Activated T-helper 17 cell treated with anti-CD3 and anti-CD28 coated beads, Interleukin-2, amount 50 U/mL, for 72 hours (primary cell): Measurements from ENCODE around the gene UACA. TPM values are rescaled to one million over a fixed set of nuclear protein-coding genes. Genes with fewer than 3 reads are reported as not detected.

Source experiments
- ATAC-seq: fragments of 150-1000 bp; cut with Tn5 transposase; replicated peaks from 2 replicates; pipeline ENCODE4 v1.10.0; 2021; ENCODE audit warnings: mild to moderate bottlenecking, moderate library complexity
- H3K27ac Mint-ChIP-seq: one replicate; pipeline ENCODE4 v1.8.0; 2022; ENCODE audit warnings: mixed read lengths
- H3K27me3 Mint-ChIP-seq: one replicate; pipeline ENCODE4 v1.8.0; 2022; ENCODE audit warnings: mixed read lengths
- H3K36me3 Mint-ChIP-seq: one replicate; pipeline ENCODE4 v1.8.0; 2022; ENCODE audit warnings: low read depth, mild to moderate bottlenecking, mixed read lengths
- H3K4me1 Mint-ChIP-seq: one replicate; pipeline ENCODE4 v1.8.0; 2022; ENCODE audit warnings: mixed read lengths
- H3K4me3 Mint-ChIP-seq: one replicate; pipeline ENCODE4 v1.8.0; 2022; ENCODE audit warnings: mild to moderate bottlenecking, mixed read lengths
- H3K9me3 Mint-ChIP-seq: one replicate; pipeline ENCODE4 v1.8.0; 2022; ENCODE audit warnings: mixed read lengths
- total RNA-seq, 2 donors: library from RNA; stranded (reverse); gene quantifications; one replicate each; pipeline ENCODE4 v1.2.3, GENCODE V29; 2022

Gene UACA
- total RNA-seq, 2 donors from 2014 or later = 2.0 to 3.4 TPM

DNA sequence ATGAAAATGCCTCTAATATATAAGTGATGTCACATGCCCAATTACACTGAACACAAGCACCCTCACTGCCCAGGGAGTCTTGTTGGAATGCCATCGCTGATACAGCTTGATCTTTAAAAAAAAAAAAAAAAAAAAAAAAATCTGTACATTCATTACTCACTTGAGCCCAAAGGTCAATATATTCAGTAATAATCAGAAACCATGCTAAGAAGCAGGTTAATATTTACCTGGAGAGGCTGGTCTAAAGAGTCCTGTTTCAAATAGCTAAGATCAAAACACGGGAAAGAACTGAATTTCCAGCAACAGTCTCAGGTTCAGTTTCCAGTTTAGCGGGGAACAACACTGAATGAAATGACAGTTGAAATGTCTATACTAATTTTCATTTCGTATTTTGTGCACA, 109.9 kb downstream of the UACA start:
- H3K4me1 Mint-ChIP-seq = no peaks in the 10 kb centered on the region
- ATAC-seq = no peak
- H3K9me3 Mint-ChIP-seq = no peaks in the 10 kb centered on the region
- peaks cover 7% of the 10 kb centered on the region for H3K27me3 Mint-ChIP-seq
- H3K27ac Mint-ChIP-seq = no peak overlapping the region
- H3K4me3 Mint-ChIP-seq = no peak overlapping the region
- no peaks in the 10 kb centered on the region for H3K36me3 Mint-ChIP-seq

DNA sequence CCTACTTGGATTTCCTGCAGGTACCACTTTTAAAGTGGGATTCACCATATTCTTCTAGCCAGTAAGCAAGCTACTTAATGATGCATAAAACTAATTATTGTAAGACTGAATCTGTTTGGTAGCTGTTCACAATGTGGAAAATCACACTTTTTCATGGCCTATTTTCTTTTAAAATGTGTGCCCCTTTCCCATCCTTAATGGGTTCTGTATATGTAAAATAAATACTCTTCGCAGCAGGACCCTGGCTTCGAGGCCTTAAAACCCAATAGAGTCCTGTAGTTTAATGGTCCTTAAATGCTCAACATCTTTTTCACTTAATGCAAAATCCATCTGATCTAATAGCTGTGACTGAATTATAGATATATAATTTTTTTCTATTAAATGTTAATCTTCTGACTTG, 111.0 kb downstream of the UACA start:
- H3K27me3 Mint-ChIP-seq = peaks cover 7% of the 10 kb centered on the region
- no peaks in the 10 kb centered on the region for H3K36me3 Mint-ChIP-seq
- no peak overlapping the region for H3K27ac Mint-ChIP-seq
- H3K4me1 Mint-ChIP-seq = no peaks in the 10 kb centered on the region
- no peak for ATAC-seq
- H3K4me3 Mint-ChIP-seq = no peak overlapping the region
- H3K9me3 Mint-ChIP-seq = no peaks in the 10 kb centered on the region

DNA sequence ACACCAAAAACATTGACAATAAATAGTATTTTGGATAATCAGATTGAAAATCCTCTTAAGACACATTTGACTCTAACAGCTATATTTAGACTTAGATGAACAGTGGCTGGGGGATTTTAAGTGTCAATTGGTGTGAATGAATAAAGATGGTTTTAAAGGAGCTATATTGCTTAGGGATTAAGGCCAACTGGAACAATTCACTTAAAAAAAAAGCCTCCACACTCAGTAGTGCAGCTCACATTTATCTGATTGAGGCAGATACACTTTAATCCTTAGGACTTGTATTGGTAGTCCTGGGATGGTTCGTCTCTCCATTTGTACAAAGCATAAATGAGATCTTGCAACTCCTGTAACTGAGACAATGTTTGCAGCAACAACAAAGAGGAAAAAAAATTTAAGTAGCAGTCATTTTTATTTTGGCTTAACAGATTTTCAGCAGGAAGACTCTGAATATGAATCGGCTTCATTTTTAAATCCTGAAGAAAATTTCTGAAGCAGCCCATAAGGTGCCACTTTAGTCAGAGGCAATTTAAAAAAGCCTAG, 112.0 kb downstream of the UACA start:
- H3K36me3 Mint-ChIP-seq = no peaks in the 10 kb centered on the region
- H3K4me1 Mint-ChIP-seq = no peaks in the 10 kb centered on the region
- no peak for ATAC-seq
- peaks cover 7% of the 10 kb centered on the region for H3K27me3 Mint-ChIP-seq
- no peaks in the 10 kb centered on the region for H3K9me3 Mint-ChIP-seq
- H3K27ac Mint-ChIP-seq = no peak overlapping the region
- H3K4me3 Mint-ChIP-seq = no peak overlapping the region

DNA sequence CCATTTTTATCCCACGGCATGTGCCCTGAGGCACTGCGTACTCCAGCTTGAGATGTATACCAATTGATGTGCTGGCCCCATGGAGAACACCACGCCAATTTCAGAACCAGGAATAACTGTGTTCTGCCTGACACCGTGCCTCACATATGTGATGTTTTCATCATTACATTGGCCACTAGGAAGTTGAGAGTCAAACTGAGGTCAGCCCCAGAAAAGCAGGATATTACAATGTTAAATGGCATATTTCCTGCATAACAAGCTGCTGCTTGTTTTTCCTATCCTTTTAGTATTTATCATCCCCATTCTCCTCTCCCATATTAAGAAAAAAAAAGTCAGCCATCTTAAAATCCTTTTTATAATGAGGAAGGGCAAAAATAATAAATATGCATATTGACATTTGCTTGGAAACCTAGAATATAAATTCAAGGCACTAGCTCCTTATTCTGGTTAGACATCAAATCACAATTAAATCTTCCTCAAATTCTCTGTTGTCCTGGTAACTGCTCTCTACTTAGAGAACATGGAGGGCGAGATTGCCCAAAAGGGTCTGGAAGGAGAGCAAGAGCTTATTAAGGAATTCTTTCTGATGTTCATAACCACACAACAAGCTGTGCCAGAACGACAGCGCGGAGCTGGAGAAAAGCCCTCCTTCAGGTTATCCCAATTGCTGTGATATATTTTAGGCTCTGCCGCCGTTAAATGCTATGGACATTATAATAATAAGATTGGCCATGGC, 112.6 kb downstream of the UACA start:
- Mint-ChIP-seq H3K36me3 (no peaks in the 10 kb centered on the region), H3K4me3 (no peak overlapping the region), H3K4me1 (no peaks in the 10 kb centered on the region), H3K27ac (no peak overlapping the region), H3K9me3 (no peaks in the 10 kb centered on the region), H3K27me3 (peaks cover 9% of the 10 kb centered on the region)
- ATAC-seq = no peak

DNA sequence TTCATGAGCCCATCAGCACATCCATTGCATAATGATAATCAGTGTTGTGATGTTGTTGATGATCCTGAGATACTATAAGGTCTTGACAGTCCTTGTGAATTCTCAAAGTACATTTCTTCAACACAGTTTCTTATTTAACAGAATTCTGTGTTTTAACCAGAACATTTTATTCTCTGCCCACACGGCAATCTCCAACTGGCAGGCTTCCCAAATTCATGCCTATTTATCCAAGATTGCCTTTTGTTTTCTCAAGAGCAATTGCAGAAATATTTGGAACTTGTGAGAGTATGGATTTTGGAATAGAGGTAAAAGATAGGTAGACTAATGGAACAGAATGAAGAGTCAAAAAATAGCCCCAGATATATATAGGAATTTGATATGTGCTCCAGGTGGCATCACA, 116.0 kb downstream of the UACA start:
- peaks cover 13% of the 10 kb centered on the region for H3K27me3 Mint-ChIP-seq
- H3K4me3 Mint-ChIP-seq = no peak overlapping the region
- no peak for ATAC-seq
- no peak overlapping the region for H3K27ac Mint-ChIP-seq
- H3K4me1 Mint-ChIP-seq = no peaks in the 10 kb centered on the region
- no peaks in the 10 kb centered on the region for H3K9me3 Mint-ChIP-seq
- H3K36me3 Mint-ChIP-seq = no peaks in the 10 kb centered on the region

DNA sequence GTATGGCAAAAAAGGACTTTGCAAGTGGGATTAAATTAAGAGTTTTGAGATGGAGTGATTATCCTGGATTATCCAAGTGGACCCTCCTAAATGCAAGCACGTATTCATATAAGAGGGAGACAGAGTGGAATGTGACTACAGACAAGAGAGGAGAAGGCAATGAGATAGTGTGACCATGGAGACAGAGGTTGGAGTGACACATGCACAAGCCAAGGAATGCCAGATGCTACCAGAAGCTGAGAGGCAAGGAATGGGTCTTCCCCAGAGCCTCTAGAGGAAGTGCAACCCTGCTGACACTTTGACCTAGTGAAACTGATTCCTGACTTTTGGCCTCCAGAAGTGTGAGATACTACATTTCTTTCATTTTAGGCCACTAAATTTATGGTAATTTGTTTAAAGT, 117.2 kb downstream of the UACA start:
- H3K4me3 Mint-ChIP-seq = no peak overlapping the region
- peaks cover 13% of the 10 kb centered on the region for H3K27me3 Mint-ChIP-seq
- no peaks in the 10 kb centered on the region for H3K36me3 Mint-ChIP-seq
- H3K4me1 Mint-ChIP-seq = no peaks in the 10 kb centered on the region
- no peak for ATAC-seq
- H3K9me3 Mint-ChIP-seq = no peaks in the 10 kb centered on the region
- no peak overlapping the region for H3K27ac Mint-ChIP-seq

DNA sequence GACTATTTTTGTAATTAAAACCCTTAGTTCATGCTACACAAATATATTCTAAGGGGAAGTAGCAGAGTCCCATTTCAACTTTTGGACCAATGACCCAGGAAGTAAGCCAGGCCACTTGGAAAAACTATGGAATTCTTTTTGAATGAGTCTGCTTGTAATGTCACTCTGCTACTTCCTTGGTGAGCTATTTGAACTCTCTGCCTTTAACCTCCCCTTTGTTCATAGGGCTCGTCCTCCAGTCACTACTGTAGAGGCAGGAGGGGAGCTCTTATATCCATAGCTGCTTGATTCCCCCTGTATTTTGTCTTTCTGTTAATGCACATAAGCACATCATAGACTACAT, 119.6 kb downstream of the UACA start:
- no peak for ATAC-seq
- Mint-ChIP-seq H3K4me1 (no peaks in the 10 kb centered on the region), H3K27ac (no peak overlapping the region), H3K4me3 (no peak overlapping the region), H3K9me3 (no peaks in the 10 kb centered on the region), H3K36me3 (no peaks in the 10 kb centered on the region), H3K27me3 (peaks cover 6% of the 10 kb centered on the region)

DNA sequence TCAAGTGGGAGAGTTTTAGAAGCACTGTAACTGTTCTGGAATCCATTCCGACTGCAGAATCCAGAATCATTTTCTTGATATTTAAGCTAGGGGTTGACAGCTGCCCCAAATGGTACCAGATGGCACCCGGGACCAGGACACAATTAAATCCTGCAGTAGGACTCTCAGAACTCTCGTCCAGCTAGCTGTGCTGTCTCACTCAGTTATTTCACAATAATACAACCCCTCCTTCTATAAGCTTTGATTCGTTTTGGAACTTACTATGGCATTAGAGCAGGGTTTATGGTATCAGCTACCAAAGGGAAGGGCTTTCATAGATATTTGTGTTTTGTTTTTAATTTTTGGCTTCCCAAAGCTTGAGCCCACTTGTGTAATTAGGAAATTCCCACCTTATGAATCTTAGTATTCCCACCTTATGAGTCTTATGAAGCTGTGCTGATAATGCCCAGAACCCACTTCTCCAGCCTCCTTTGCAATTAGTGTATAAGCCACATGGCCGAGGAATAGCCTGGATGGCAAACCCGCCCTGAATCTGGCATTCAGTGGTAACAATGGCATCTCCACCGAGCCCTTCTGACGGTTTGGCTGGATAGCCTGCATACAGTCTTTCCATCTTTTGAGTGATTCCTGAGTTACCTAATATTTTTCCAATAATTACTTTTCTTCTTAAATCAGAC, 120.1 kb downstream of the UACA start:
- Mint-ChIP-seq H3K4me1 (no peaks in the 10 kb centered on the region), H3K27me3 (peaks cover 6% of the 10 kb centered on the region), H3K27ac (no peak overlapping the region), H3K9me3 (no peaks in the 10 kb centered on the region), H3K36me3 (no peaks in the 10 kb centered on the region), H3K4me3 (no peak overlapping the region)
- ATAC-seq = no peak

DNA sequence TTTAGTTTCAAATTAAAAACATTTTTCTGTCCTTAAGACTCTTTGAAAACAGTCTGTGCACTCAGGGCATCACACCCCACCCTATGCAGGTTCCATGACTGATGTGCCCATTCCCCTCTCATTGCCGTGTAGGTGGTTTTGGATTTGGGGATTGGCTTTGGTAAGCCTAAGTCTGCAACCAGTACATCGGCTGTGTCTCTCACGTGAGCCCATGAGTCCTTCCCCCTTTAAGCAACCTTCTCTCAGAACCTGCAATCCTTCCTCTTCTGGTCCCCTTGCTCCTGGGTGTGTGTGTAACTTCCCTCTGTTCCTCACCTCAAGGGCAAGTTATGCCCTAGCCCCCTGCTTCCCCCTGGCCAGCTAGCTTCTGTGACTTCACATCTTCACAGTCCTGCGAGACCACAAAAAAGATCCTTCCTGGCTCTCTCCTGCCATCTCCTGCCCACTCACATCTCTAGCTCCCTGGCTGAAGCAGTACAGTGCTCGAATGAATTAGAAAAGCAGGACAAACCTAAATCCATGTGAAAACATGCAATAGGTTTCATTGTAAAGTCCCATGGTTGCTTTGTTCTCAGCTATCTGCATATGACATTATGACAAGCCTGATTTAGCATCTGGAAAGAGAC, 126.7 kb downstream of the UACA start:
- Mint-ChIP-seq H3K27me3 (peaks cover 29% of the 10 kb centered on the region), H3K27ac (no peak overlapping the region), H3K4me3 (no peak overlapping the region), H3K4me1 (no peaks in the 10 kb centered on the region), H3K36me3 (no peaks in the 10 kb centered on the region), H3K9me3 (no peaks in the 10 kb centered on the region)
- no peak for ATAC-seq

DNA sequence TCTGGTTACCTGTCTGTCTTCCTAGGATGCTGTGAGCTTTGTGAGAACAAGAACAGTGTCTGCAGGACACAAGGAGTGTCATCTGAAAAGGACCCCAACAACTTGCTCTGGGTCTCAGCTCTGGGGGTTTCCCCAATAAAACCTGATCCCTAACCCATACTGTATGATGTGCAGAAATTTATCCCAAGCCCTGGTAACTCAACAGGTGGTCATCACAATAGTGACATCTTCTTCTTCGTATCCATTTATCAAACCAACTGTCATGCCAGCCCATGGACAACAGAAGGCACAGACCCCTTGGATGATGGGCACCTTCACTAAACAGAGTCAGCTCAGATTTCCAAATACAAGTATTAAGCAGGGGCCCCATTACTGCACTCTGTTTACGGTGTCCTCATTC, 127.5 kb downstream of the UACA start:
- no peaks in the 10 kb centered on the region for H3K4me1 Mint-ChIP-seq
- ATAC-seq = no peak
- no peaks in the 10 kb centered on the region for H3K36me3 Mint-ChIP-seq
- no peaks in the 10 kb centered on the region for H3K9me3 Mint-ChIP-seq
- H3K27ac Mint-ChIP-seq = no peak overlapping the region
- H3K4me3 Mint-ChIP-seq = no peak overlapping the region
- peaks cover 29% of the 10 kb centered on the region for H3K27me3 Mint-ChIP-seq

DNA sequence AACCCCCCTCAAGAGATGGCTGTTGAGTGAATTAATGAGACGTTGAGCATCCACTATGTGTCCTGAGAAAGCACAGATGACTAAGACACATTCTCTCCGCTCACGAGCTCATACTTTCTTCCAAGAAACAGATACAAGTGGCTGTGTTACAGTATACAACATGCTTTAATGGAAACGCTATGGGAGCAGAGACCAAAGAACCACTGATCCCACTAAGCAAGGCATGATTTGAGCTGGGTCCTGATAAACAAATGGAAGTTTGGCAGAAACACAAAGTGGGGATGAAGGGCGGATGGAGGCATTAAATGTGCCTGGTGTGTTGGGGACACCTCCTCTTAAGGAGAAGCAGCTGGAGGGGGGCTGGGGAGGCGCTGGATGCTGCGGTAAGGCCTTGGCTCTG, 129.4 kb downstream of the UACA start:
- Mint-ChIP-seq H3K27ac (no peak overlapping the region), H3K4me3 (no peak overlapping the region), H3K4me1 (no peaks in the 10 kb centered on the region), H3K36me3 (no peaks in the 10 kb centered on the region), H3K27me3 (peaks cover 29% of the 10 kb centered on the region), H3K9me3 (no peaks in the 10 kb centered on the region)
- no peak for ATAC-seq

DNA sequence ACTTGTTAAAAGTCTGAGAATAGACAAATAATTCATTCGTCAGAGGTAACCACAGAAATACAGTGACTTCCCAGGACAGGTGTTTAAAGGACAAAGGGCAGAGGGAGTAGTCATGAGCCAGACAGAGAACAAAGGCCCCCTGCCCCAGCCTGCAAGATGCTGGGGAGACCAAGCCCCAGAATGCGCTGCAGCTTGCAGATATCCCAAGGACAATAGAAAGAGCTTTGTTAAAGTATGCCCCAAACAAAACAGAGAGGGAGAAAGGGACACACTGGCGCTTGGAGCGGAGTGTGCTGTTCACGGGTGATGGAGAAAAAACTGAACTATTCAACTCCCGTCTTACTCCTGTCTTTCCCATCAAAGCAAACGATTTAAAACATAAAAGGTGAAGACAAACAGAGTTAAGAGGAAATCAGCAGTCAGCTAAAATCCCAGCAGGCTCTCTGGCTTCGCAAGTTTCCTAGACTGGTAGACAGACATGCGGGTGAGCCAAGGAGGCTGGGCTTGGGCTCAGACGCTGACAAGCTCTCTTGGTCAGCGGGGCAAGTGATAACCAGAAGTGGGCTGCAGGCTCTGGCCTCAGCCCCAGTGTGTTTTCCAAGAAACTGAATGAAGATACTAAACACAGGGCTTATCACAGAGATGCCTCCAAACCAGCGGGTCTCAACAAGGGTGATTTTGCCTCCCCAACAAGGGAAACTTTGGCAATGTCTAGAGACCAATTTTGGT, 130.1 kb downstream of the UACA start:
- H3K36me3 Mint-ChIP-seq = no peaks in the 10 kb centered on the region

DNA sequence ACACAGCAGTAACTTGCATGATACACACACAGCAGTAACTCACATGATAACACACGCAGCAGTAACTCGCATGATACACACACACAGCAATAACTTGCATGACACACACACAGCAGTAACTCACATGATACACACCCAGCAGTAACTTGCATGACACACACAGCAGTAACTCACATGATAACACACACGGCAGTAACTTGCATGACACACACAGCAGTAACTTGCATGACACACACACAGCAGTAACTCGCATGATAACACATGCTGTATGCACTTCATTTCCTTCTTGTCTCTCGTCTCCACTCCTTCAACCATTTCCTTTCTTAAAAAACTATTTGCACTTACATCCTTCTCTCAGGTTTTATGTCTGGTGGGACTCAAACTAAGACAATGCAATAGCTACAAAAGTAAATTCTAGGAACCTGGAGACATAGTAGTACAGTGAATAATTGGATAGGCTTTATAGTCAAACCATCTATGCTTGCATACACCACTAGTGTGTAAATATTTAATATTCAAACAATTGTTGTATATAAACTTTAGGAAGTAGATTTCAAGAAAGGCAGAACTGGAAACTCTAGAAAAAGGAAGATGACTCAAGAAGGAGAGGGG, 130.8 kb downstream of the UACA start:
- H3K4me1 Mint-ChIP-seq = no peaks in the 10 kb centered on the region
- H3K4me3 Mint-ChIP-seq = no peak overlapping the region
- H3K36me3 Mint-ChIP-seq = no peaks in the 10 kb centered on the region
- no peaks in the 10 kb centered on the region for H3K9me3 Mint-ChIP-seq
- no peak for ATAC-seq
- H3K27ac Mint-ChIP-seq = no peak overlapping the region
- H3K27me3 Mint-ChIP-seq = peaks cover 29% of the 10 kb centered on the region

More for the DNA sequence above, 130.1 kb downstream of the UACA start:
- H3K4me3 Mint-ChIP-seq = no peak overlapping the region
- H3K9me3 Mint-ChIP-seq = no peaks in the 10 kb centered on the region
- no peaks in the 10 kb centered on the region for H3K4me1 Mint-ChIP-seq
- no peak for ATAC-seq
- no peak overlapping the region for H3K27ac Mint-ChIP-seq
- peaks cover 29% of the 10 kb centered on the region for H3K27me3 Mint-ChIP-seq

DNA sequence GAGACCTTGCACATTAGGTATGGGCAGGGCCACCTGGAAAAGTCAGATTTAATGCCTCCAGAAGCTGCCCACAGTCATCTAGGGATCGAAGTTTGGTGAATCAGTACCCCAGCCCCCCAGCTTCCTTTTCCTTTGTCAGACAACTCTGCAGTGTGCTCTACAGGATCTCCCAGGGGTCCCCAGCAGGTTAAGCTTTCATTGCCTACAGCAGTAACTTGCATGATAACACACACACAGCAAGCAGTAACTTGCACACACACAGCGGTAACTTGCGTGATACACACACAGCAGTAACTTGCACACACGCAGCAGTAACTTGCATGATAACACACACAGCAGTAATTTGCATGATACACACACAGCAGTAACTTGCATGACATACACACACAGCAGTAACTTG, 131.3 kb downstream of the UACA start:
- no peak for ATAC-seq
- no peak overlapping the region for H3K27ac Mint-ChIP-seq
- no peak overlapping the region for H3K4me3 Mint-ChIP-seq
- peaks cover 29% of the 10 kb centered on the region for H3K27me3 Mint-ChIP-seq
- no peaks in the 10 kb centered on the region for H3K9me3 Mint-ChIP-seq
- no peaks in the 10 kb centered on the region for H3K4me1 Mint-ChIP-seq
- no peaks in the 10 kb centered on the region for H3K36me3 Mint-ChIP-seq
